Measurements from ENCODE around the gene SWI5. TPM values are rescaled to one million over a fixed set of nuclear protein-coding genes. Genes with fewer than 3 reads are reported as not detected.

Gene SWI5
- total and polyA plus RNA-seq, 9 of the 15 experiments (the other 6 are each of a cell fraction or from before 2014, with no cell fraction given), result 62.8 to 133 (median 95.9) TPM

GRCh38 chr9:128249908-128250838, 25.9 kb upstream of the SWI5 start (continued):
- TF ChIP-seq CHD4 (IDR thresholded peaks at IDR 0.05; ENCODE audit: insufficient read depth, insufficient replicate concordance, low read depth, low read length, poor library complexity, severe bottlenecking), result peak; percentile 69
- no peak for TF ChIP-seq DPF2 (IDR thresholded peaks at IDR 0.05)
- TF ChIP-seq, protein P1, sequence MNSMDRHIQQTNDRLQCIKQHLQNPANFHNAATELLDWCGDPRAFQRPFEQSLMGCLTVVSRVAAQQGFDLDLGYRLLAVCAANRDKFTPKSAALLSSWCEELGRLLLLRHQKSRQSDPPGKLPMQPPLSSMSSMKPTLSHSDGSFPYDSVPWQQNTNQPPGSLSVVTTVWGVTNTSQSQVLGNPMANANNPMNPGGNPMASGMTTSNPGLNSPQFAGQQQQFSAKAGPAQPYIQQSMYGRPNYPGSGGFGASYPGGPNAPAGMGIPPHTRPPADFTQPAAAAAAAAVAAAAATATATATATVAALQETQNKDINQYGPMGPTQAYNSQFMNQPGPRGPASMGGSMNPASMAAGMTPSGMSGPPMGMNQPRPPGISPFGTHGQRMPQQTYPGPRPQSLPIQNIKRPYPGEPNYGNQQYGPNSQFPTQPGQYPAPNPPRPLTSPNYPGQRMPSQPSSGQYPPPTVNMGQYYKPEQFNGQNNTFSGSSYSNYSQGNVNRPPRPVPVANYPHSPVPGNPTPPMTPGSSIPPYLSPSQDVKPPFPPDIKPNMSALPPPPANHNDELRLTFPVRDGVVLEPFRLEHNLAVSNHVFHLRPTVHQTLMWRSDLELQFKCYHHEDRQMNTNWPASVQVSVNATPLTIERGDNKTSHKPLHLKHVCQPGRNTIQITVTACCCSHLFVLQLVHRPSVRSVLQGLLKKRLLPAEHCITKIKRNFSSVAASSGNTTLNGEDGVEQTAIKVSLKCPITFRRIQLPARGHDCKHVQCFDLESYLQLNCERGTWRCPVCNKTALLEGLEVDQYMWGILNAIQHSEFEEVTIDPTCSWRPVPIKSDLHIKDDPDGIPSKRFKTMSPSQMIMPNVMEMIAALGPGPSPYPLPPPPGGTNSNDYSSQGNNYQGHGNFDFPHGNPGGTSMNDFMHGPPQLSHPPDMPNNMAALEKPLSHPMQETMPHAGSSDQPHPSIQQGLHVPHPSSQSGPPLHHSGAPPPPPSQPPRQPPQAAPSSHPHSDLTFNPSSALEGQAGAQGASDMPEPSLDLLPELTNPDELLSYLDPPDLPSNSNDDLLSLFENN (IDR thresholded peaks at IDR 0.05; ENCODE audit: low read depth in 2 of 2, low read length in 2 of 2), result no peak
- no peak for TF ChIP-seq ZNF239 (CRISPR knock-in tag; IDR thresholded peaks at IDR 0.05)
- no peak for TF ChIP-seq KDM1A (IDR thresholded peaks at IDR 0.05)
- TF ChIP-seq ZNF444 (CRISPR knock-in tag; IDR thresholded peaks at IDR 0.05), result no peak
- no peak for TF ChIP-seq ELK1 (CRISPR knock-in tag; IDR thresholded peaks at IDR 0.05)
- no peak for TF ChIP-seq ZFP30 (CRISPR knock-in tag; IDR thresholded peaks at IDR 0.05; ENCODE audit: borderline replicate concordance)
- TF ChIP-seq ZBTB8A (IDR thresholded peaks at IDR 0.05; ENCODE audit: partially characterized antibody), result no peak
- TF ChIP-seq ZC3H11A (IDR thresholded peaks at IDR 0.05; ENCODE audit: low read depth, low read length), result no peak
- TF ChIP-seq COPS2 (conservative IDR thresholded peaks at IDR 0.05), result no peak
- no peak for TF ChIP-seq HLTF (IDR thresholded peaks at IDR 0.05)
- TF ChIP-seq JUNB (CRISPR knock-in tag; conservative IDR thresholded peaks at IDR 0.05), result no peak
- no peak for TF ChIP-seq TAF1 (IDR thresholded peaks at IDR 0.05; ENCODE audit: control insufficient read depth, extremely low read depth, insufficient read depth, low read length, severe bottlenecking)
- TF ChIP-seq CXXC5 (CRISPR knock-in tag; IDR thresholded peaks at IDR 0.05), result peak; percentile 79
- no peak for TF ChIP-seq BCOR (IDR thresholded peaks at IDR 0.05)
- no peak for TF ChIP-seq FOXK2 (conservative IDR thresholded peaks at IDR 0.05 in 1 of 2, IDR thresholded peaks at IDR 0.05 in 1 of 2; ENCODE audit: low read depth in 2 of 2)
- TF ChIP-seq PHTF2 (CRISPR knock-in tag; IDR thresholded peaks at IDR 0.05), result no peak
- TF ChIP-seq ETV5 (CRISPR knock-in tag; IDR thresholded peaks at IDR 0.05; ENCODE audit: low read depth), result no peak
- no peak for TF ChIP-seq ZNF449 (CRISPR knock-in tag; IDR thresholded peaks at IDR 0.05)
- TF ChIP-seq FOXA3 (CRISPR knock-in tag; conservative IDR thresholded peaks at IDR 0.05 in 1 of 2, IDR thresholded peaks at IDR 0.05 in 1 of 2), result no peak
- no peak for TF ChIP-seq SMAD1 (IDR thresholded peaks at IDR 0.05; ENCODE audit: low read depth, low read length, partially characterized antibody)
- no peak for TF ChIP-seq THRAP3 (IDR thresholded peaks at IDR 0.05; ENCODE audit: borderline replicate concordance)
